Measurements from ENCODE around the gene ARMH2. TPM values are rescaled to one million over a fixed set of nuclear protein-coding genes. Genes with fewer than 3 reads are reported as not detected.
"Not testable (repeated sequence)": the region's sequence is repeated elsewhere in the genome, so short reads cannot be mapped to it uniquely, and the experiment has no call there.

The ARMH2 gene
- polyA plus RNA-seq, 1 donor: not detected

- no peak for DNase-seq (ENCODE audit: low read depth)
These were observed 19.6 kb upstream of the ARMH2 start for GRCh38 chr6:24818346-24818745.

- no peak for DNase-seq (ENCODE audit: low read depth)
These were observed 11.0 kb upstream of the ARMH2 start for GRCh38 chr6:24809728-24810127.

- no peak for DNase-seq (ENCODE audit: low read depth)
These were observed 8.9 kb upstream of the ARMH2 start for GRCh38 chr6:24807584-24807983.

- DNase-seq (ENCODE audit: low read depth): no peak
These were observed 3.7 kb upstream of the ARMH2 start for GRCh38 chr6:24802271-24803059.

- DNase-seq (ENCODE audit: low read depth): no peak
These were observed 811 bp upstream of the ARMH2 start for GRCh38 chr6:24799541-24799915.

- DNase-seq (ENCODE audit: low read depth): no peak
These were observed 1.0 kb downstream of the ARMH2 start for GRCh38 chr6:24797596-24798216.

GRCh38 chr6:24796616-24797290 is 2.0 kb downstream of the ARMH2 start:
- DNase-seq (ENCODE audit: low read depth): no peak

GRCh38 chr6:24795106-24795505 is 3.6 kb downstream of the ARMH2 start:
- no peak for DNase-seq (ENCODE audit: low read depth)

- DNase-seq (ENCODE audit: low read depth): no peak
These were observed 10.6 kb downstream of the ARMH2 start for GRCh38 chr6:24788031-24788665.

GRCh38 chr6:24780206-24780605 is 18.5 kb downstream of the ARMH2 start:
- no peak for DNase-seq (ENCODE audit: low read depth)

GRCh38 chr6:24779416-24780016 is 19.2 kb downstream of the ARMH2 start:
- DNase-seq (ENCODE audit: low read depth): no peak

GRCh38 chr6:24778878-24779277 is 19.8 kb downstream of the ARMH2 start:
- no peak for DNase-seq (ENCODE audit: low read depth)

- DNase-seq (ENCODE audit: low read depth): no peak
These were observed 20.6 kb downstream of the ARMH2 start for GRCh38 chr6:24778121-24778520.

- DNase-seq (ENCODE audit: low read depth): no peak
These were observed 21.5 kb downstream of the ARMH2 start for GRCh38 chr6:24777227-24777626.

- DNase-seq (ENCODE audit: low read depth): no peak
These were observed 23.1 kb downstream of the ARMH2 start for GRCh38 chr6:24775520-24776058.

GRCh38 chr6:24774696-24775519 is 23.8 kb downstream of the ARMH2 start, which contains the start of gene GMNN:
Gene GMNN (plus strand): TSS chr6:24774937. CDS start chr6:24777247, 2,310 bp downstream.
- peak; percentile 90 for DNase-seq (ENCODE audit: low read depth)

GRCh38 chr6:24768361-24768760 is 30.4 kb downstream of the ARMH2 start:
- DNase-seq (ENCODE audit: low read depth): no peak

- no peak for DNase-seq (ENCODE audit: low read depth)
These were observed 31.8 kb downstream of the ARMH2 start for GRCh38 chr6:24766680-24767462.

- DNase-seq (ENCODE audit: low read depth): not testable (repeated sequence)
These were observed 32.7 kb downstream of the ARMH2 start for GRCh38 chr6:24765968-24766367.

Data from forelimb muscle (tissue), 1 donor.